ENCODE results near the gene DCANP1.

The DCANP1 gene

DNA sequence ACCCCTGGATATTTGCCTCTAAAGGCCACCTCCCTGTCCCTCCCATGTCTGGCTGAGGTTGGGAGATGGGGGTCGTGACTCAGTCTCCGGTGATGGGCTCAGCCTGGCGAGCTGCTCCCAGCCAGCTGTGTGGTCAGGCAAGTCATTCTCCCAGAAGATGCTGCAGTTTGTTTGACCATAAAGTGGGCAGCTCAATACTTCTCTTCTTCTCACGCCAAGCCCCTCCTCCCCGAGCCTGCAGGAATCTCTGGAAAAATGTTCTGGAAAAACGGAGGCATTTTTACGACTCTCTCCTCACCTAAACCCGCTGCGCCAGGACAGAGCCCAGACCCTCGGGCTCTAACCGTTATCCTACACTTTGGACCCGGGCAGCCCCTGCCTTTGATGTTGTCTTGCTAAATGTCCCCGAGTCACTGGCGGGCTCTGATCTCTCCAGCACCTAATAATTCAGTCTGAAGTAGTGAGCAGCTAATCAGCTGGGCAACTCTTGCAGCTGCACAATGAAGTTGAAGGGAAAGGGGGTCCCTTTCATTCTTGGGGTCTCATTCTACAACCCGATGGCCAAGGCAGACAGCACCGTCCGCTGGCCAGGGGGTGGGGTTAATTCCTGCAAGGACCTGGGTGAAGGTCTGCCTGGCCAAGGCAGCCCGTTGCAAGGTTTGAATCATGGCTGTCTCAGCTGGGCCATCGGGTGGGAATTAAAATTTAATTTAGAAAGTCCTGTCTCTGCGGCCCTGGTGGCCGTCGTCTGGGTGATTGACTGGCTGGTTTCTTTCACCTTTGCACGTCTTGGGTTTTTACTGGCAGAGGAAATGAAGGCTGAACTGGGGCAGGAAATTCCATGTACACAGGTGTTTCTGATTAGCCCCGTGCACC is 12.3 kb downstream of the DCANP1 start:
- DNase-seq: peak in 2 of 42 donors; percentile 7 to 26
- intact Hi-C loops (cut with DNase I): no loop called here

DNA sequence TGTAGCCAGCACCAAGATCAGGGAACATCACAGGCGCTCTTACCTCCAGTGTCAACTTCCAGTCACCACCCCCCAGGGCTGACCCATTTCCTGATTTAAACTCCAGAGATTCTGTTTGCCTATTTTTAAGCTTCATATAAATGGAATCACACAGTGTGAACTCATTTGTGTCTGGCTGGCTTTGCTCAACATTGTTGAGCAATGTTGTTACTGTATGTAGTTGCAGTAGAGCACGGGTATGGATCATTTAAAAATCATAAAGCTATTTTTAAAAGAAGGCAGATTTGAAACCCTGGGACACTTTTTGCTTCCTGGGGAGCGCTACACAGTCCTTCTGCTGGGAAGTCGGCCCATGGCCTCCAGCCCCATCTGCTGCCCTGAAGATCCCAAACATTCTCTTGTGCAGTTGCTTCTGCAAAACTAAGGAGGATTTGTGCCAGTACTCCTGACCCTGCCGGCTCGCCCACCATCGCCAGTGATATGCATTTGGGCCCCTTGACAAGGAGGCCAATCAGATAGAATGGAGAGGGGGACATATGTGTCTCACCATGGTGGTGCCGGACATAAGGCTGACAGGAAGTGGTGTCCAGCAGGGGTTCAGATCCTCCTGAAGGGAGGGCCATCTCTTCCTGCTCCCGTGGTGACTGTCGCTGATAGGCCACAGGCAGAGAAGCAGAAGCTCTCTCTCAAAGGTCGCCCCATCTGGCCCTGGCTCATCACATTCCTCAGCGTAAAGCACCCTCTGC is 13.3 kb downstream of the DCANP1 start:
- intact Hi-C loops (cut with DNase I): no loop called here
- DNase-seq: peak in 4 of 42 donors; percentile 14 to 42 (median 34)

DNA sequence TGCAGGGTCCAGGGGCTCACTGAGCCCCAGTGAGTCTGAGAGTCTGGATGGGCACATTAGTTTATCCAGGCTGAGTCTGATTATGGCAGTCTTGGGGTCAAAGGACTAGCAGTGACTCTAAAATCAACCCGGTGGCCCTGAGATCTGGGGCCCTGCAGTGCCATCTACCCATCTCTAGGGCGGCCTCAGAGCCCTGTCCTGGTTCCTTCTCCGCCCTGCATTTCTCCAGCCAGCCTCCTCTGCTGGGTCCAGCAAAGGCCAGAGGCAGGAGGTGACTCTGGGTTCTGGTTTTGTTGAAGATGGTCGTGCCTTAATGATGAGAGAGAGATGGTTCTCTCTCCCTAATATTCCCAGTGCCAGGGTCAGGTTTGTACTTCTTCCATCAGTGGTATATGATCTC is 15.0 kb downstream of the DCANP1 start:
- peak in 1 of 42 donors; percentile 18 for DNase-seq
- intact Hi-C loops (cut with DNase I): no loop called here

DNA sequence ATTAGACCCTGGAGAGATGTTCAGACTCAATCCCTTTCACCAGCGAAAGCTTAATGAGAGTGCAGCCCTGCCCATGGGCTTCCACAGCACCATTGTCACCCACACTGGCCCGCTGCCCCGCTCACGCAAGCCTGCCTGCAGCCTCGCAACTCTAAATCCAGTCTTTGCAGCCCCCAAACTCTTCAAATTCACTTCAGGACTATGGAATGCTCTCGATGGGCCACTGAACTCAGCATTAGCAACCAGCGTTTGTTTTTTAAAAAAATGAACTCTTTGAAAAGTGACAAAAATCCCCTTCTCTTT is 17.1 kb downstream of the DCANP1 start:
- peak in 3 of 42 donors; percentile 26 to 45 (median 40) for DNase-seq

DNA sequence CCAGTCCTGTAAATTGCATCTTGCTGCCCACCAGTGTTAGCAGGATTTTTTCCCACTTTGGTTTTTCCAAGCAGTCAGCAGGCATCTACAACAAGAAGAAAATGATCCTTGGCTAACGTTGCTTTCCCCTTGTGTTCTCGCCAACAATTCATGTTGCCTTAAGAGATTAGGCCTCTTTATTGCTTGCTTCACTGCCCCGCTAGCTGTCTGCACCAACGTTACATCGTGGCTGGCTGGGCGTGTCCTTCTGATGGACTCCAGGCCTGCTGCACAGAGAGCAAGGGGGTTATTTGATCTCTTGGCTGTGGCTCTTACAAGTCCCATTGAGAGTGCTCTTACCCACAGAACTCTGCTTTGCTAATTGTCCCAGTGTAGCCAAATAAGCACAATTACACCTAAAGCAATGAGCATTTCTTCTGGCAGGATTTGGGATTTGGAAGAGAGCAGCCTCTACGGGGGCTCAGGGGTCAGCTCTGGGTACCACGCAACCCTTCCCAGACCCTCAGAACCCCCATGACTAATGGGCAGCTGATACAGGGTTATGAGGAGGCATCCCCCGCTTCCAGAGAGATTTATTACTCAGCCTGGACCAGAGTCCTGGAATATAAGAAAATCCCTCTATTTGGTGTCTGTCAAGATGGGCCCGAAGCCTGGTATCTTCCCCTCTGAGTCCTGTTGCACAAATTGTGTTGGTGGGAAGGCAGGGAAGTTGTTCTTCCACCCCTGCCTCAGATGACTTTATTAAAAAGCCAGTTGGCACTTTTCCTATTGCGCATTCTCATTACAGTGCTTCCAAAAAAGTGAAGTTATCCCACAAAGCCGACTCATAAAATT is 17.6 kb downstream of the DCANP1 start:
- peak in 1 of 42 donors; percentile 9 for DNase-seq
- intact Hi-C loops (cut with DNase I): no loop called here

More for the DNA sequence above, 17.1 kb downstream of the DCANP1 start:
- intact Hi-C loops (cut with DNase I): no loop called here

DNA sequence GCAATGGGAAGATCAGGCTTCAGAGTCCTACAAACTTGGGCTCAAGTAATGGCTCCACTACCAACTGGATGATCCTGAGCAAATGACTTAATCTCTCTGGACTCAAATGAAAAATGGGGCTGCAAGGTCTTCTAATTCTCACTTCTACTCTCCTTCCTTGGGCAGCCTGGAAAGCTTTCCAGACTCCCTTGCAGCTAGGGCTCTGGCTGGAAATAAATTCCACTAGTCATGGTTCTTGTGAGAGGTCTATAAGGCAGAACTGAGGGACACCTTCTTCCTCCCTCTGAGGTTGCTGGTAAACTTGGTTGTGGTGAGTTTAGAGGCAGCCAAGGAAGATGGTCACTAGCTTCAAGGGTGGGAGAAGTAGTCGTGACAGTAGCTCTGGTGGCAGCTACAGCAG is 18.6 kb downstream of the DCANP1 start:
- intact Hi-C loops (cut with DNase I): no loop called here
- no peak for DNase-seq

DNA sequence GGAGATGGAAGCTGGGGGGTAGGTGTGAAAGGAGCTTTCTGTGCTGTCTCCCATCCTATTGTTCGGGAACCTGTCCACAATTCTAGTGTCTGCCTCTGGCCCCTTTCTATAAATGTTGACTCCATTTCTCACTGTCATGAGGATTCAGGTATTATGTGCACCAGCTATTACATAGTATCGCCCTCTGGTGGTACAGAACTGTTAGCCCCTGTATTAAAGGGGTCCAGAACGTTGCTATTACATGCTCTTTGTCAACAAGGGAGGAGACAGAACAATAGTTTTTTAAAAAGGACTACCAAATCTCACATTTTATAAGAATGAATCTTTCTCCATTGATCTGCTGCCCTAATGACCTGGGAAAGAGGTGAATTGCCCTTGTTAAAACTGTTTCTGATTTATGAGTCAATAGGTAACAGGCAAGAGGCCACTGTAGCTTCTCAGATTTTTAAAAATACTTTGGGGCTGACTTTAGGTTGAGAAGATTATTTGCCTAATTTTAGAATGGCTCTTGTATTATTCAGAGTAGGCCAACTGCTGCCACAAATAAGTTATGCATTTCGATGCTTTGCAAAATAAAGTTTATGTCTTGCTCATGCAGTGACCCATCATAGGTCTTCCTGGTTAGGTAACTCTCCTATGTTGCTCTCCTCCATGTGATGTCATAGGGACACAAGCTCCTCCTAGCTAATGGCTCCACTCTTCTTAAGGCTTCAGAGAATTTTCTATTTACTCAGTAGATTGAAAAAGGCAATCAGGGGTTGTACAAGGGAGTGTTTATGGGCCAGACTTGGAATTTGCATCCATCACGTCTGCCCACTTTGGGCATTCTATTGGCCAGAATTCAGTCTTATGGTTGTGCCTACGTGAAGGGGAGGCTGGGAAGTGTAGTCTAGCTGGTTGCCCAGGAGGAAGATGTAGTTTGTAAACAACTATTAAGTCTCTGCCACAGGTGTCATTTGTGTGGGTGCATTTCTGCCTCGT is 20.8 kb downstream of the DCANP1 start:
- DNase-seq: no peak
- intact Hi-C loops (cut with DNase I): no loop called here

DNA sequence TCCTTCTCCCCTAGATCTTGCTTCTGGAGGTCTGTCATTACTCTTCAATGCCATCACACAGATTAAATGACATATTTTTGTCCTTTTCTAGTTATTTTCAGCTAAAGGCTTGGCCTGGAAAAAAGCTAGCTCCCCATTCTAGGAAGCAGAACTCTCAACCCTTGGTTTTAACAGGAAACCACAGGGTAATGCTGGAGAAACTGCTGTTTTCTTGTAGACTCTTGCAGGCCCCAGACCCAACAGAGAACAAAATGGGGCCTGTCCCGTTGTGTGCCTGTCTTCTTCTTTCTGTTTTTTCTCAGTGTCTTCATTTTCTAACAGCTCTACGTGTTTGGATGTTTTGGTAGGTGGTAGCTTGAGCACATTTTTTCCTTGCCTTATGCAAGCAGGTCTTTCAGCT is 21.5 kb downstream of the DCANP1 start:
- intact Hi-C loops (cut with DNase I): no loop called here
- DNase-seq: no peak

DNA sequence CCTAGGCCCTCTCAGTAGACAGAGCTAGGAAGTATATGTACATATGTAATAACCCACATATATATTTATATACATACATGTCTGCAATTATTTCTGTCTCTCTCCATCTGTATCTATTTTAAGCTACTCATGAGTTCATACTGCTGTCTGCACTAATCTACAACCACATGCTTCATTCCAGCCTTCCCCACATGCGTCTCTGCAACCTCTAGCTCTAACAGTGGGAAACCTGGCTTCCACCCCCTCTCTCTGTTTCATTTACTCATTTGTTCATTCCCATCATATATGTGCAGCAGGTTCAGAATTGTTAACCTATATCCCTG is 23.3 kb downstream of the DCANP1 start:
- intact Hi-C loops (cut with DNase I): no loop called here
- no peak for DNase-seq

DNA sequence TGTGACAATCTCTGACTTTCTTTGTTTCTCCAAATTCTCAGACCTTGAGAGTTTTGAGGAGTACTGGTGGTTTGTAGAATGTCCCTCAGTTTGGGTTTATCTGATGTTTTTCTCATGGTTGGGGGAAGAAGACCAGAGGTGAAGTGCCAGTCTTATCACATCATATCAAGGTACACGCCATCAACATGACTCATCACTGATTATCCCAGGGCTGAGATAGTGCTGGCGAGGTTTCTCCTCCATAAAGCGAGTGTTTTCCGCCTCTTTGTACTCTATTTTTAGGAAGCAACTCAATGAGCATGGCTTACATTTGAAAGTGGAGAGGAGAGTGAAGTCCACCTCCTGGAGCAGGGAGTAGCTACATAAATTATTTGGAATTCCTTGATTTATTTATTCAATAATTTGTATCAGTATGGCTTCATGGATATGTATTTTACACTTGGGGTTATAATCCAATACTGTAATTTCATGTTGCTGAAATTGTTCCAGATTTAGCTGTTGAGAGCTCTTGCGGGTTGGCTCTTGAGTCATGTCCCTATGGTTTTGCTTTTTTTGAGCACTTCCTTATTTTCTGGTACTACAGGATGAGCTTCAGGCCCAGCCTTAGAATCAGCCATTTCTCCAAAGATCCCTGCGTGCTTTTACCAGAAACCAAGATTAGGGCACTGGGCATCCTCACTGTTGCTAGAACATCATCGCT is 23.9 kb downstream of the DCANP1 start:
- DNase-seq: no peak
- intact Hi-C loops (cut with DNase I): no loop called here

DNA sequence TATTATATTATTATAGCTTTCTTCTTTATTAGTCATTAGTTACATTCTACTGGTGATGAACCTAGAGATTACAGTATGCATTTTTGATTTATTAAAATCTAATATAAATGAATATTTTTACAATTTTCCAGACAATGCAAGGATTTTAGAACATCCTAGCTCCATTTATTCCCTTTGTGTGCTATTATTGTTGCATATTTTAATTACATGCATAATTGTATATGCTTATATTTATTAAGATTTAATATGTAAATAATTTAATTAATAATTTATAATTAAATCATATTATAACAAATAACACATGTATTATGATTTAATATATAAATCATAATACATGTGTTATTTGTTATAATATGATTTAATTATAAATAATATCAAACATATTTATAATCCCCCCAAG is 24.7 kb downstream of the DCANP1 start:
- DNase-seq: no peak
- intact Hi-C loops (cut with DNase I): no loop called here

DNA sequence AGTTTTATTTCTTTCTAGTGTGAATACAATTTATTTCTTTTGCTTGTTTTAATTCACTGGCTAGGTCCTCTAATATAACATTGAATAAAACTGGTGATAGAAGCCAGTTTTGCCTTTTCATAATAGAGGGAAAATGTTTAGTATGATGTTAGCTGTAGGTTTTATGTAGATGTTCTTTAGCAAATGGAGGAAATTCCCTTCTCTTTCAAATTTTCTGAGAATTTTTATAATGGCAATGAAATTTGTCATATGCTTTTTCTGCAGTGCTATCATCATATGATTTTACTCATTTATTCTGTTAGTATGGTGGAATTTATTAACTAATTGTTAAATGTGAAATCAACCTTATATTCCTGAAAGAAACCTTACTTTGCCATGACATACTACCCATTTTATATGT is 30.1 kb downstream of the DCANP1 start:
- no peak for DNase-seq
- intact Hi-C loops (cut with DNase I): no loop called here

DNA sequence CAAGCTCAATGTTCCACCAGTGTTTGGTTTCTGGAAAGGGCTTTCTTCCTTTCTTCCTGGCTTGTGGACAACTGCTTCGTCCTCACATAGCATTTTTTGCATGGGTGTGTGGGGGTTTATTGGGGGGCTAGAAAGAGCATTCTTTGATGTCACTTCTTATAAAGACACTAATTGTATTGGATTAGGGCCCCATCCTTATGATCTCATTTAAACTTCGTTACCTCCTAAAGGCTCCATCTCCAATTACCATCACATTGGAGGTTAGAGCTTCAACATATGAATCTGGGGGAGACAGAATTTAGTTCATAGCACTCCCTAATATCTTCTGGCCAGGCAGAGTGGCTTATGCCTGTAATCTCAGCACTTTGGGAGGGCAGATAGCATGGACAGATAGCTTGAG is 42.1 kb downstream of the DCANP1 start:
- intact Hi-C loops (cut with DNase I): no loop called here
- DNase-seq: no peak

DNA sequence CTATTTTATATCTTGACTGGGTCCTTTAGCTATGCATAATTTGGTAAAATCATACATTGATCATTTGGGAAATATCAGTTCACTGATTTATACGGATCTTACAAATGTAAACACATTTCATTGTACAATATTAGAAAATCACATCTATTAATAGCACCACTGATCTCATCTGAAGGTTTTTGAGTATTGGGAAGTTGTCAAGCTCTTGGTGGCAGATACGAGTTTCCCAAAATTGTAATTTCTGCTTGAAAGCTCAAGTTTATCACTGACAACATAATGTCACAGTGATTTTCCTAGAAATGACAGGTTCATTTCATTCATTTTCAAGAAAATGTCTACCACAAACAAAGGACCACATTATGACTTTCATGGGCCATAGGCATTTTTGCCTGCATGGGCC is 45.1 kb downstream of the DCANP1 start:
- DNase-seq: no peak
- intact Hi-C loops (cut with DNase I): no loop called here

DNA sequence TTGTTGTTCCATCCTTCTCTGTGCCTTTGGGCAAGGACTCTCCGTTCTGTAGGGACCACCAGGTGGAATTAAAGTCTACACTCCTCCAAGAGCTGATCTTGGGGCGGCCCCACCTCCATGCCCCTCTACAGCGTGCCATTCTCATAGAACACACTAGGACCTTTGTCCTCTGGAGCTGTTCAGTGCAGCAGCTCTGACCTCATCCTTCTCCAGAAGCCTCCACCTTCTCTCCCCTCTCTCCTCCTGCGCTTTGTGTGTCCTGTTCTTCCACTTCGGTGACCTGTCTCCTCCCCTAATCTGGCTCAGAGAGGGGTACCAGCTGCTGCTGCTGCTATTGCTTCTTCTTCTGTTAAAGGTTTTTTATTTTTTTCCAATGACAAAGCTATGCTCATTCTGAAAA is 46.3 kb downstream of the DCANP1 start:
- DNase-seq: peak in 1 of 42 donors; percentile 33
- intact Hi-C loops (cut with DNase I): no loop called here

DNA sequence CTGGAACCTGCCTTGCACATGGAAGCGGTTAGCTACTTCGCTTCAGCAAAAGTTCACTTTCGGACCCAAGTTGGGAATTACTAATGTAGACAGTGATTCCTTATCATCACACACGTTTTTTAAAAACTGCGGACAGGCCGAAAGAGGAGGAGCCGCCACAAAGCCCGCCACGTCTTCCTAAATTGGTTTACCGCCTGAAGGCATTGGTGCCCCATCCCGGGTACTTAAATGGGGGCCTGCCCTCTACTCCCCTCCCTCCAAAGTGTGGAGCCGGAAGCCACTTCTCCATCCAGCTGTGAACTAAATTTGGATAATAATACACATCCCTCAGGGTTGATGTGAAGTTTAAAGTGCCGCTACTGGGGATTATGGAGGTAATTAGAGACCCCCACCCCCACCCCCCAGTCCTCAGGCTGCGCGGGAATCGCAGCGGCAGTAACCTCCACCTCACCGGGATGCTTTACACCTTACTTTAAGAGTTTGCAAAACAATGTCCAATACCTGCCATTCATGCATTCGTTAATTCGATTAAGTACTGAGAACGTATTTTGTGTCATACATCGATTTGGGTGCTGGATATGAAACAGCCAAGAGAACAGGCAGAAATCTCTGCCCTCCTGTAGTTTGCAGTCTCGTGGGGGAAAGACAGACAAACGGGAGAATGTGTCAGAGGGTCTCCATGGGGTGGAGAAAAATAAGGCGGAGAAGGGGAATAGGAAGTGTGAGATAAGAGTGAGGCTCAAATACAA is 47.2 kb downstream of the DCANP1 start:
- intact Hi-C loops (cut with DNase I): no loop called here
- DNase-seq: peak in 1 of 42 donors; percentile 35
